ENCODE results near the gene RSRC1. TPM values are rescaled to one million over a fixed set of nuclear protein-coding genes. Genes with fewer than 3 reads are reported as not detected.
"Not testable (repeated sequence)": the region's sequence is repeated elsewhere in the genome, so short reads cannot be mapped to it uniquely, and the experiment has no call there.

RSRC1 gene
- total RNA-seq, 1 donor from 2014 or later = 39.9 TPM

DNA sequence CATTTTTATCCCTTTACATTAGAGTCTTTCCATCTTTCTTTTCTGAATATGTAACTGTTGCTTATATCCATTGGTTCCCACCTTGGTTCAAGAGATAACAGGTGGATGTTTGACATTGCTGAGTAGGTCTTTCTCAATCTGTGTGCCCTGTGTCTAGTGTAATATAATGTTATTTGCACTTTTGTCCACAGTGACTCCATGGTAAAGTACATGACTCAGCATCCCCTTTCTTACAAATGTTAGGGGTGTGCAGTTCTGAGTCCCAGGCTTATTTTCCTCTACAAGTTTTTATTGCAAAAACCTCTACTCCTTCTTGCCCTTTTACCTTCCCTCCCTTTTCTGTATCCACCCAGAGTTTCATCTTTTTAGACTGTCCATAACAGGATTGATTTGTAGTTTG lies 116.5 kb downstream of the RSRC1 start:
- CTCF ChIA-PET = no interaction called here
- POLR2A ChIA-PET = no interaction called here
- no peaks in the 10 kb centered on the region for H3K9me3 Mint-ChIP-seq

DNA sequence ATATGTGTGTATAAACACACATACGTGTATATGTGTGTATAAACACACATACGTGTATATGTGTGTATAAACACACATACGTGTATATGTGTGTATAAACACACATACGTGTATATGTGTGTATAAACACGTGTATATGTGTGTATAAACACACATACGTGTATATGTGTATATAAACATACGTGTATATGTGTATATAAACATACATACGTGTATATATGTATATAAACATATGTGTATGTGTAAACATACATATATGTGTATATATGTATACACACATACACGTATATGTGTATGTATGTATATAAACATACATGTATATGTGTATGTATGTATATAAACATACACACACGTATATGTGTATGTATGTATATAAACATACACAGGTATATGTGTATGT lies 119.1 kb downstream of the RSRC1 start:
- POLR2A ChIA-PET; H3K27ac Mint-ChIP-seq; intact Hi-C loops (cut with micrococcal nuclease); ATAC-seq (ENCODE audit: low read depth); DNase-seq; H3K9me3 Mint-ChIP-seq; H3K4me3 Mint-ChIP-seq; H3K4me1 Mint-ChIP-seq; CTCF ChIA-PET; H3K27me3 Mint-ChIP-seq: not testable (repeated sequence)
- peaks cover 38% of the 10 kb centered on the region for H3K36me3 Mint-ChIP-seq (ENCODE audit: low read depth)

More for the DNA sequence above, 116.5 kb downstream of the RSRC1 start:
- Mint-ChIP-seq H3K27me3 (no peaks in the 10 kb centered on the region), H3K36me3 (ENCODE audit: low read depth) (peaks cover 38% of the 10 kb centered on the region), H3K27ac (no peak overlapping the region), H3K4me1 (no peaks in the 10 kb centered on the region), H3K4me3 (no peak overlapping the region)
- intact Hi-C loops (cut with micrococcal nuclease) = no loop called here
- DNase-seq (no peak), ATAC-seq (ENCODE audit: low read depth) (no peak)
- no peak for TF ChIP-seq CTCF (IDR thresholded peaks at IDR 0.05)

- Mint-ChIP-seq H3K36me3 (ENCODE audit: low read depth) (peaks cover 48% of the 10 kb centered on the region), H3K4me3 (no peak overlapping the region), H3K27me3 (no peaks in the 10 kb centered on the region), H3K27ac (no peak overlapping the region), H3K4me1 (no peaks in the 10 kb centered on the region), H3K9me3 (peaks cover 2% of the 10 kb centered on the region)
- POLR2A ChIA-PET = no interaction called here
- TF ChIP-seq CTCF (IDR thresholded peaks at IDR 0.05) = no peak
- intact Hi-C loops (cut with micrococcal nuclease) = no loop called here
- CTCF ChIA-PET = no interaction called here
- DNase-seq = no peak
- ATAC-seq (ENCODE audit: low read depth) = no peak
Measured at GRCh38 chr3:158233791-158234190, 123.9 kb downstream of the RSRC1 start.

DNA sequence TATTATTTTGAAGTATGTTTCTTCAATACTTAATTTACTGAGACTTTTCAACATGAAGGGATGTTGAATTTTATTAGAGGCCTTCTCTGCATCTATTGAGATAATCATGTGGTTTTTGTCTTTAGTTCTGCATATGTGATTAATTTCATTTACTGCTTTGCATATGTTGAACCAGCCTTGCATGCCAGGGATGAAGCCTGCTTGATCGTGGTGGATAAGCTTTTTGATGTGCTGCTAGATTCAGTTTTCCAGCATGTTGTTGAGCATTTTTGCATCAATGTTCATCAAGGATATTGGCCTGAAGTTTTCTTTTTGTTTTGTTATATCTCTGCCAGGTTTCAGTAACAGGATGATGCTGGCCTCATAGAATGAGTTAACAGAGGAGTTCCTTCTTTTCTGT lies 134.4 kb downstream of the RSRC1 start:
- Mint-ChIP-seq H3K4me3 (no peak overlapping the region), H3K9me3 (peaks cover 12% of the 10 kb centered on the region), H3K4me1 (peaks cover 9% of the 10 kb centered on the region), H3K27ac (no peak overlapping the region), H3K36me3 (ENCODE audit: low read depth) (peaks cover 42% of the 10 kb centered on the region), H3K27me3 (no peaks in the 10 kb centered on the region)
- no peak for DNase-seq
- no peak for TF ChIP-seq CTCF (IDR thresholded peaks at IDR 0.05)
- ChIA-PET CTCF (no interaction called here), POLR2A (no interaction called here)
- intact Hi-C loops (cut with micrococcal nuclease) = no loop called here
- no peak for ATAC-seq (ENCODE audit: low read depth)

DNA sequence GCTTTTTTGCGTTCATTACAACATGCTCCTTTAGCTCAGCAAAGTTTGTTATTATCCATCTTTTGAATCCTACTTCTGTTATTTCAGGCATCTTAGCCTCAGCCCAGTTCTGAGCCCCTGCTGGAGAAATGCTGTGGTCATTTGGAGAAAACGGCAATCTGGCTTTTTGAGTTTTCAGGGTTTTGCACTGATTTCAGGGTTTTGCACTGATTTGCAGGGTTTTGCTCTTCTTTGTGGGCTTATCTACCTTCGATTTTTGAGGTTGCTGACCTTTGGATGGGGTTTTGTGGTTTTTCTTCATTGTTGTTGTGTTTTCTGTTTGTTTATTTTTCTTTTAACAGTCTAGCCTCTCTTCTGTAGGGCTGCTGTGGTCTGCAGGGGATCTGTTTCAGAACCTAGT lies 137.4 kb downstream of the RSRC1 start:
- Mint-ChIP-seq H3K9me3 (peaks cover 15% of the 10 kb centered on the region), H3K4me1 (peaks cover 9% of the 10 kb centered on the region)

More for the DNA sequence above, 137.4 kb downstream of the RSRC1 start:
- ATAC-seq (ENCODE audit: low read depth) (no peak), DNase-seq (no peak)
- ChIA-PET POLR2A (no interaction called here), CTCF (no interaction called here)
- Mint-ChIP-seq H3K27ac (no peak overlapping the region), H3K27me3 (no peaks in the 10 kb centered on the region), H3K36me3 (ENCODE audit: low read depth) (peaks cover 57% of the 10 kb centered on the region), H3K4me3 (no peak overlapping the region)
- no peak for TF ChIP-seq CTCF (IDR thresholded peaks at IDR 0.05)
- intact Hi-C loops (cut with micrococcal nuclease) = no loop called here

Data from activated B cell treated with CpG ODN at 0.5 μM for 24 hours (primary cell).